ENCODE results near the gene GPHN.

DNA sequence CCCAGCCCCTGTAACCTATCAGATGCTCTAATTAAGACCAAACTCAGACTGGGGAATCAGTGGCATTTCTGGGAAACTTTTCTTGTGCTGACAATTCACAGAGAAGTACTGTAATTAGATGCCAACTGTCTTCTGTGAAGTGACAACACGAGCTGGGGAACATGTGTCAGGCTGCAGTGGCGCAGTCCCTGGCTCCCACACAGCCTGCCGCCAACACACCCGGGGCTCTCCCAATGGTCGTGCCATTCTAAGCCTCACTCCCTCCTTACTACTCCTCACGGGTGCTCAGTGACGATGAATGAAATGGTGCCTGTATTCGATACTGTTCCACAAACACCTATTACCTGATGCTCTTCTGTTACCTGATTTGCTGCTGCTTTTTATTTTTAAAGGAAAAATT lies 699.9 kb downstream of the GPHN start:
- TF ChIP-seq CHD2 (IDR thresholded peaks at IDR 0.05; ENCODE audit: low read length) (no peak), POLR2A (IDR thresholded peaks at IDR 0.05; ENCODE audit: control extremely low read depth in 1 of 2, low read depth in 2 of 2, low read length in 2 of 2) (no peak)

Measured in H1 (cell line).